Stimulated activated CD4-positive, alpha-beta T cell treated with anti-CD3 and anti-CD28 coated beads, Interleukin-4, amount 100 ng/mL, for 48 hours (primary cell): ENCODE measurements around the gene SIRT2.
"Not testable (repeated sequence)": the region's sequence is repeated elsewhere in the genome, so short reads cannot be mapped to it uniquely, and the experiment has no call there.

Source experiments
- DNase-seq, 2 donors: peaks; one replicate each; pipeline ENCODE4 v3.0.0-alpha.2; 2020; ENCODE audit warnings: low read depth in 2 of 2

Gene SIRT2

GRCh38 chr19:38899447-38900201 is at the start of gene SIRT2, which contains the start of gene NFKBIB:
Gene SIRT2 (minus strand): TSS chr19:38899618. CDS start chr19:38899521, 97 bp downstream.
Gene NFKBIB (plus strand): TSS chr19:38899969. CDS start chr19:38900033, 64 bp downstream.
- peak; percentile 94 to 99 for DNase-seq

DNA sequence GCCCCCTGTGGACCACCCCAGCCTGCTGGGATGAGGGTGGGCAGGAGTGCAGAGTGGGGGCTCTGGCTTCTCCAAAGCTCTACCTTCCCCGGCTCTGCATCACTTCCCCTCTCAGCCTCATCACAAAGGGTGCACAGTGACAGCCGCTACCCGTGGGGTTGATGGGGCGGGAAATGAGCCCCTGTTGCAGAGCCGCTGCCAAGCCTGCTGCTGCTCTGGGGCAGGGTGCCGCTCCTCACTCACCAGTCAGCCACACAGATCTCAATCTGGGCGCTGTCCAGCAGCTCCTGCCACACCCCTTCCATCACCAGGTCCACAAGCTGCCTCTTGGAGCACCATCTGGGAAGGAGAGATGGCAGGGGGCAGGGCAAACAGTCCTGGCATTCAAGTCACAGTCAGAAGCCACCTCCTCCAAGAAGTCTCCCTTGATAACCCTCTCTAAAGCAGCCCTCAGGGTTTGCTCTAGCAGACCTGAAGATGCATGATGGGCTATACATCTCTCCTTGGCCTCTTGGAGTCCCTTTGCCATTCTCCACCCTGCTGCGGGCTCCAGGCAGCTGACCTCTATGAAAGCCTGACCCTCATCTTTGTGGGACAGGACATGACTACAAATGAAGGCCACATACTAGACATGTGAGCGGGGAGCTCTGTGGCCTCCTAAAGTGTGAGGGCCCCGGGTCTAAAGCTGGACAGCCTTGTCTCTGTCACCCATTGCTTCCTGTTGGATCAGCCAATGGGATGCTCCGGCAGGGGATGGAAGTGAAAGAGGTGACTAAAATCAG is 47.0 kb upstream of the SIRT2 start:
- DNase-seq = no peak

GRCh38 chr19:38945562-38946228 is 46.3 kb upstream of the SIRT2 start:
- no peak for DNase-seq

GRCh38 chr19:38944981-38945506 is 45.6 kb upstream of the SIRT2 start:
- no peak for DNase-seq

- DNase-seq = no peak
Measured at GRCh38 chr19:38942471-38943181, 43.2 kb upstream of the SIRT2 start.

- DNase-seq = no peak
Measured at GRCh38 chr19:38941979-38942378, 42.6 kb upstream of the SIRT2 start.

- not testable (repeated sequence) for DNase-seq
Measured at GRCh38 chr19:38941466-38941865, 42.0 kb upstream of the SIRT2 start.

DNA sequence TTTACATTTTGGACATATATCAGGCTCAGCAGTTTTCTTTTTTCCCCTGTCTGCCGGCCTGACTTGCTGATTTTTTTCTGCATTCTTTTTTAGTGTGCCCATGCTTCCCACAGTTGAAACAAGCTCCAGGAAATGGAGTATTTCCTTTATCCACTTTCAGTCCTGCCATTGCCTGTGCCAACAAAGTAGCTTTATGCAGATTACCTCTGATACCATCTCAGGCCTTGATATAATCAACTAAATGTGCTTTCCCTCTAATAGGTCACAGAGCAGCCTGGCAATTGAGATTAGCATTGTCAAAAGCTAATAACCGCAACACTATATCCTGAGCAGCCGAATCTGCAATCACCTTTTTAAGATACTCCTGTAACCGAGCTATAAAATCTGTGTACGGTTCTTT is 40.5 kb upstream of the SIRT2 start:
- no peak for DNase-seq

DNA sequence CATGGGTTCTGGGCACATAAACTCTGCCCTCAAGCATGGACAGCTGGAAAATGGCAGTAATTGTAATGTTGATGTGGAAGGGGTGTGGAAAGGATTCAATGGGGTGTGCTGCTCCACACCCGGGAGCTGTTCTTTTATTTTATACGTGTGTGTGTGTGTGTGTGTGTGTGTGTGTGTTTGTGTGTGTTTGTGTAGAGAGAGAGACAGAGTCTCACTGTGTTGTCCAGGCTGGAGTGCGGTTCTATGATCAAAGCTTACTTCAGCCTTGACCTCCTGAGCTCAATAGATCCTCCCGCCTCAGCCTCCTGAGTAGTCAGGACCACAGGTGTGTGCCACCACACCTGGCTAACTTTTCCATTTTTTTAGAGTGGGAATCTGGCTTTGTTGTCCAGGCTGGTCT is 34.1 kb upstream of the SIRT2 start:
- DNase-seq = no peak

- DNase-seq = peak in 1 of 2 donors; percentile 12
Measured at GRCh38 chr19:38932425-38933179, 33.2 kb upstream of the SIRT2 start.

DNA sequence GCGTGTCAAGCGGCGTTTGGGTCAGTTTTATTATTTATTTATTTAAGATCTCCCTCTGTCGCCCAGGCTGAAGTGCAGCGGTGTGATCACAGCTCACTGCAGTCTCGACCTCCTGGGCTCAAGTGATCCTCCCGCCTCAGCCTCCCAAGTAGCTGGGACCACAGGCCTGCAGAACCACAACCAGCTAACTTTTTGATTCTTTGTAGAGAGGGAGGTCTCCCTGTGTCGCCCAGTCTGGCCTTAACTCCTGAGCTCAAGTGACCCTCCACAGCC is 32.0 kb upstream of the SIRT2 start:
- DNase-seq = no peak

GRCh38 chr19:38930776-38931520 is 31.5 kb upstream of the SIRT2 start, which contains the start of gene MRPS12:
Gene MRPS12 (plus strand): TSS chr19:38930944. CDS start chr19:38931295, 351 bp downstream.
- peak; percentile 95 to 98 for DNase-seq

DNA sequence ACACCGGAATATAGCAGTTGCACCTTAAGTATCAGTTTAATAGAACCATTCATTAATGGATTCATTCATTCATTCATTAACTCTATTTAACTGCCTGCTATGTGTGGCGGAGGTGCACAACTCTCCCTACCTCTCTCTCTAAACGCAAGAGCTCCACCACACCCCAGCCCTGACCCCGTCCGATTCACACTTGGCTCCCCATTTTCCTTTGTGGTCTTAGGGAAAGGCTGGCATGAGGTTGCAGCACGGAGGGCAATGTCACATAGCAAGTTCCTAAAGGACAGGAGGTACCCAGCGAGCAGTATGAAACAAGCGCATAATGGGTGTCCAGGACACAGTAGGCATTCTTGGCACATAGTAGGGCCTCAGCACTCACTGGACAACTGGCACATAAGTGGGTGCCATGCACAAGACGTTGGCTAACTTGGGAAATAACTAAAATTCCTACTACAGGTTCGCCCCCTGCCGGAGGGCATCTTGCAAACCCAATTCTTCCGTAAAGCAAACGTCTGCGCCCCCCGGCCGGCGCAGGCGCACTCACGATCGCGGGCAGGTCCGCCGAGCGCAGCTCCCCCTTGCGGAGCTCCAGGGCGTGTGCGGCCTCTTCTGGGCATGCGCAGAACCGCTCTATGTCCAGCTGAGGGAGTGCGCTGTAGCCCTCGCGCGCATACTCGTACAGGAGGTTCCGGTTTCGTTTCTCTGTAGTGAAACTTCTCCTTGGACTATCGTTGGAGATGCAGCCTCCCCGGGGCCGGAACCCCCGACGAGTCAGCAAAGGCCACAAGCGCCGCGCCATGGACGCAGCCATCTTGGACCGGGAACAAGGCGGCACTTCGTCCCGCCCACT is 30.7 kb upstream of the SIRT2 start, which contains the start of gene SARS2:
TSS of gene SARS2 (minus strand) at position 835 of the 847 bp plus-strand sequence. CDS start at position 808, 27 bp downstream.
- peak; percentile 83 to 87 for DNase-seq

DNA sequence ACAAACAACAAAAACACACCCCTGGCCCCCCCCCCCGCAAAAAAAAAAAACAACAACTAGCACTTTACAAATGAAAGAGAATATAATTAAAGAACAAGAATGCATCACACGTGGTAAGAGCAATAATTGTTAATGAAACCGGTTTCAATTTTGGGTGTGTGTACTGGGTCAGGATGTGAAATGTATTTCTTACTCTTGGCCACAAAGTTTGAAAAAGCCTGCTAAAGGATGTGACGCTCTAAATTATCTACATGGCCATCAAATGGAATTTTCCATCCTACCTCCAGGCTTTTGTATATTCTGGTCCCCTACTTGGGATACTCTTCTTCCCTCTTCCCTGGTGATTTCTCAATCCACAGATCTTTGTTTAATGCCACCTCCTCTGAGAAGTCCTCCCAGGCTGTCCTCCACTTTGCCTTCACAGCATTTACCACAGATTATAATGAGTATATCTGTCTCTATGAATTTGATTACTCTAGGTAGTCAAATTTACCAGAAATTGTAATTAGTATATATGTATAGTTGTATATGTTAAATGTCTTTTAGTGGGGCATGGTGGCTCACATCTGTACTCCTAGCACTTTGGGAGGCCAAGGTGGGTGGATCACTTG is 29.1 kb upstream of the SIRT2 start:
- DNase-seq = no peak

GRCh38 chr19:38924388-38924787 is 25.0 kb upstream of the SIRT2 start:
- no peak for DNase-seq

DNA sequence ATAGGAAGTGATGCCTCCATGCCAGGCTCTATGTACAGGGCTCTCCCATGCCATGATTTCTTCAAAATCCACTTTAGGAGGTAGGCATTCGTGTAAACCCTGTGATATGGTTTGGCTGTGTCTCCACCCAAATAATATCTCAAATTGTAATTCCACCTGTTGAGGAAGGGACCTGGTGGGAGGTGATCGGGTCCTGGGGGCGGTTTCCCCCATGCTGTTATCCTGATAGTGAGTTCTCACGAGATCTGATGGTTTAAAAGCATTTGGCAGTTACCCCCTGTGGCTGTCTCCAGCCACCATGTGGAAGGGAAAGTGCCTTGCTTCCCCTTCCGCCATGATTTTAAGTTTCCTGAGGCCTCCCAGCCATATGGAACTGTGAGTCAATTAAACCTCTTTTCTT is 23.1 kb upstream of the SIRT2 start:
- no peak for DNase-seq

GRCh38 chr19:38921420-38922274 is 22.2 kb upstream of the SIRT2 start:
- DNase-seq = no peak
